Breast epithelium (tissue), 4 donors: ENCODE results near the gene RACGAP1. TPM values are rescaled to one million over a fixed set of nuclear protein-coding genes. Genes with fewer than 3 reads are reported as not detected.

ENCODE experiments used
- DNase-seq, 2 donors: peaks; one replicate each; pipeline ENCODE4 v3.0.0-alpha.2; 2019; ENCODE audit warnings: low spot score in 2 of 2
- H3K27ac ChIP-seq, 2 donors: fragments of 200-600 bp; sonication (generic) in 1 of 2; one replicate each; pipeline ENCODE4 v1.5.1; 2016 to 2019; ENCODE audit warnings: mild to moderate bottlenecking in 1 of 2
- H3K27me3 ChIP-seq, 2 donors: fragments of 200-600 bp; sonication (generic) in 1 of 2; one replicate each; pipeline versions ENCODE4 v1.5.1 to v1.6.0; 2017 to 2019; ENCODE audit warnings: control low read depth in 1 of 2, mild to moderate bottlenecking in 1 of 2
- H3K36me3 ChIP-seq: fragments of 200-600 bp; one replicate; pipeline ENCODE4 v1.5.1; 2019
- H3K4me1 ChIP-seq, 2 donors: fragments of 200-600 bp; sonication (generic); one replicate each; pipeline ENCODE4 v1.5.1; 2016 to 2019; ENCODE audit warnings: control low read depth in 1 of 2
- H3K4me3 ChIP-seq, 3 donors: fragments of 200-600 bp; sonication (generic); 1 replicate in 2 of 3; 2 replicates in 1 of 3; pipeline ENCODE4 v1.5.1; 2016 to 2019; ENCODE audit warnings: mild to moderate bottlenecking in 3 of 3, moderate library complexity in 2 of 3
- H3K9me3 ChIP-seq, 2 donors: fragments of 200-600 bp; sonication (generic) in 1 of 2; one replicate each; pipeline ENCODE4 v1.5.1; 2016 to 2019; ENCODE audit warnings: control low read depth in 1 of 2
- POLR2A ChIP-seq: fragments of 450-650 bp; IDR thresholded peaks from one replicate; pipeline ENCODE4 v1.6.1; 2016; ENCODE audit warnings: antibody characterized with exemption, mild to moderate bottlenecking, moderate library complexity
- POLR2AphosphoS5 ChIP-seq, 3 donors: sonication (generic); formaldehyde crosslinking; IDR thresholded peaks; one replicate each; pipeline ENCODE4 v1.6.1; 2017; ENCODE audit warnings: antibody characterized with exemption in 3 of 3
- intact Hi-C: fragments of 100-400 bp; cut with DNase I; formaldehyde crosslinking; loops from one replicate; pipeline ENCODE4 v1.15.1; 2023; ENCODE audit warnings: low total_unique reads
- total RNA-seq, 3 donors: library from RNA; depleted of rRNA; stranded (reverse); fragments of >200 nt; gene quantifications; one replicate each; pipeline ENCODE4 v1.1.0, GENCODE V29; 2016
- TF ChIP-seq, protein P1 (sequence below), 3 donors: fragments of 450-650 bp; IDR thresholded peaks; one replicate each; pipeline ENCODE4 v1.5.1; 2016 to 2017; ENCODE audit warnings: antibody characterized with exemption in 3 of 3, mild to moderate bottlenecking in 3 of 3, moderate library complexity in 3 of 3

RACGAP1 gene
- total RNA-seq, 3 donors from 2014 or later, result 7.5 to 33.9 (median 11.1) TPM

DNA sequence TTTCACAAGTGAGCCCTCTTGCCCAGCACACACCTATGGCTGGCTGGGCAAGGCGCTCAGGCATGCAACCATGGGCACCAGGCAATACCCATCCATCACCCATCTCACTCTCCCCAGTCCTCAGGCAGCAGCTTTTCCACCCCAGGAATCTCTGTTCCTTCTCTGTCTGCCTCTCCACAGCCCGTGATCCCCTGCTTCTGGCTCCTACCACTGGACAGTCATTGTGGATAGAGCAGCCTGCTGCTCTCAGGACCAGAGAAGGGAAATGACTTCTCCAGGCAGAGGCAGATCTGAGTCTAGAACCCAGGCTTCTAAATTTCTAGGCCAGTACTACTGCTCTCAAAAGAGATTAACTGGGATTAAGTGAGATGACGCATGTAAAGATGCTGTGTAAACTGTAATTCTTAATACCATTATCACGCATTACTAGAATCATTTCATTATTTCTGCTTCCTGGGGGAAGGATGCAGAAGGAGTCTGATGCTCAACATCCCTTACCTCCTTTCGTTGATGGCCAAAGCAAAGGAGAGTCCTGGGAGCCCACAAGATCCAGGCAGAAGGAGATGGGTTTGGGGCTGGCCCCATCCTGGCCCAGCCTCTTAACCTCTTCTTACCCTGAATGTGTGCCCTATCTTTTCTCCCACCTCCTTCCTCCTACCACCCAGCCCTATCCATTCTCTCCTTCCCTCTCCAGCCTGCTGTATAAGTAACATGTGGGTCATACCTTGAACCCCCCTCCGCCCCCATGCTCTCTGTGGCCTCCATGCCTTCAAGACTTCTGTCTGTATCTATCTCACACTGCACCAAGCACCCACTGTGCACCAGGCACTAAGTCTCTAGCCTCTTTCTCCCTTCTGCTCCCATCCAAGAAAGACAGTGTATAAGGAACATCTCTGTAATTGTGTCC, 68.4 kb downstream of the RACGAP1 start:
- Histone ChIP-seq H3K9me3 (no peaks in the 10 kb centered on the region), H3K4me1 (peaks cover 0 to 8% of the 10 kb centered on the region in 2 donors), H3K36me3 (no peaks in the 10 kb centered on the region), H3K27ac (no peak overlapping the region), H3K27me3 (peaks cover 4 to 20% of the 10 kb centered on the region in 2 donors), H3K4me3 (no peak overlapping the region)
- TF ChIP-seq, protein P1, sequence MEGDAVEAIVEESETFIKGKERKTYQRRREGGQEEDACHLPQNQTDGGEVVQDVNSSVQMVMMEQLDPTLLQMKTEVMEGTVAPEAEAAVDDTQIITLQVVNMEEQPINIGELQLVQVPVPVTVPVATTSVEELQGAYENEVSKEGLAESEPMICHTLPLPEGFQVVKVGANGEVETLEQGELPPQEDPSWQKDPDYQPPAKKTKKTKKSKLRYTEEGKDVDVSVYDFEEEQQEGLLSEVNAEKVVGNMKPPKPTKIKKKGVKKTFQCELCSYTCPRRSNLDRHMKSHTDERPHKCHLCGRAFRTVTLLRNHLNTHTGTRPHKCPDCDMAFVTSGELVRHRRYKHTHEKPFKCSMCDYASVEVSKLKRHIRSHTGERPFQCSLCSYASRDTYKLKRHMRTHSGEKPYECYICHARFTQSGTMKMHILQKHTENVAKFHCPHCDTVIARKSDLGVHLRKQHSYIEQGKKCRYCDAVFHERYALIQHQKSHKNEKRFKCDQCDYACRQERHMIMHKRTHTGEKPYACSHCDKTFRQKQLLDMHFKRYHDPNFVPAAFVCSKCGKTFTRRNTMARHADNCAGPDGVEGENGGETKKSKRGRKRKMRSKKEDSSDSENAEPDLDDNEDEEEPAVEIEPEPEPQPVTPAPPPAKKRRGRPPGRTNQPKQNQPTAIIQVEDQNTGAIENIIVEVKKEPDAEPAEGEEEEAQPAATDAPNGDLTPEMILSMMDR (IDR thresholded peaks at IDR 0.05), result no peak
- TF ChIP-seq POLR2A, result no peak
- TF ChIP-seq POLR2AphosphoS5 (IDR thresholded peaks at IDR 0.05), result no peak
- intact Hi-C loops, result no loop called here
- DNase-seq, result no peak

DNA sequence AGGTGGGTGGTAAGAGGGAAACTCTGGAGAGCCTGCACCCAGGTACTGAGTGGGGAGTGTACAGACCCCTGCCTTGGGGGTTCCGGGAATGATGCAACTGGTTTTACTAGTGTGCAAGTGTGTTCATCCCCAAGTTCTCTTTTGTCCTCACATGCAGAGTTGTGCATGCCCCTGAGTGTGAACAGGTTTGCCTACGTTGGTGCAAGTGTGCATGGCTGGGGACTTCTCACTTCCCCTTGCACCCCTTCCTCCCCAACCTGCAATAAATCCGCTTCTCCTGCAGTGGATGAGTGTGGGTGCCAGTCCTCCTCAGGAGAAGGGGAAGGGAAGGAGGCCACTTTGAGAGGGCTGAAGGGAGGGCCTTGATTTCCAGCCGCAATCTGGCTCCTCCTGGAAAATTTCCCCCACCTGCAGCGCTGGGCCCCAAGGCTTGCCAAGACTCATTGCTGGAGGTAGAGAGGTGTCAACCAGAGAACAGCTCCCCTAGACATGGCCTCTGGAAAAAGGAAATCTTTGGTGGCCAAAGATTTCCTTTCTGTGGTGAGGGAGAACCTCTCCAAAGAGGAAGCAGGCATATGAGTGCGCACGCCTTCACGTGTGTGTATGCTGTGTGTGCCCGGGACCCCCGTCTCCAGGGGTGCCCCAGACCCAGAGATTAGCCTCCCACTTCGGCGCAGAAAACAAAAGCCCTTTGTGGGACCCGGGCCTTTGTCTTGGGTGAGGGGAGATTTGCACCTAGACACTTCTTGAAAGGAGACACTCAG, 69.2 kb downstream of the RACGAP1 start:
- intact Hi-C loops, result no loop called here

DNA sequence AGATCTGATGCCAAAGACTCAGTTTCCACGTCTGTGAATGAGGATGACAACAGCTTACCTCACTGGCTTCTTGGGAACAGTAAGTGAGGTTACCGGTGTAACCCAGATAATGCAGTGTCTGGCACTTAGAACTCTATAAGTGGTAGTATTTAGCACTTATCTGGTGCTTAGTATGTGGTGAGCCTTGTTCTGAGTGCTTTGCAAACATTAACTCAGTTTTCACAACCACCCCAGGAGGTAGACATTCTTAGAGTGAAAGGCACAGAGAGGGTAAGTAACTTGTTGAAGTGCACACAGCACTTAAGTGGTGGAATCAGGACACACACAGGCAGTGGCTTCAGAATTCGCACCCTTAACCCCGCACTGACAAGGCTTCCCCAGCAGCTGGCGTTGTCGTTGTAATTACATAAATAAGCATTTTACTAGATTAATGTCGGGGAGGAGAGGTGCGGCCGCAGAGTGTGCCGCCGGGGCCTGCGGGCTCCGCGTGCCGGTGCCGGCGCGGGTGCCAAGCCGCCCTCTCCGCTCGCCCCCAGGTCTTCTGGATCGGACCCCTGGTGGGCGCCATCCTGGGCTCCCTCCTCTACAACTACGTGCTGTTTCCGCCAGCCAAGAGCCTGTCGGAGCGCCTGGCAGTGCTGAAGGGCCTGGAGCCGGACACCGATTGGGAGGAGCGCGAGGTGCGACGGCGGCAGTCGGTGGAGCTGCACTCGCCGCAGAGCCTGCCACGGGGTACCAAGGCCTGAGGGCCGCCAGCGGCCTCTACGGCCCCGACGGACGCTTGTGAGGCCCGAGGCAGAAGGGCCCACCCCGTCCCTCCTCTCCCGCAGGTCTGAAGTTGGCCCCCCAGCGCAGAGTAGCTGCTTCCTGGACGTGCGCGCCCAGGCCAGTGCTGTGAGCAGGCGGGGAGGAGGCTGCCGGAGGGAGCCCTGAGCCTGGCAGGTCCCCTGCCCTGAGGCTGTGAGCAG, 70.1 kb downstream of the RACGAP1 start:
- Histone ChIP-seq H3K27ac (no peak overlapping the region), H3K4me3 (peak overlapping the region in 1 of 3 donors; percentile 23), H3K36me3 (no peaks in the 10 kb centered on the region), H3K27me3 (peaks cover 4 to 20% of the 10 kb centered on the region in 2 donors), H3K9me3 (no peaks in the 10 kb centered on the region), H3K4me1 (peaks cover 0 to 4% of the 10 kb centered on the region in 2 donors)
- DNase-seq, result no peak
- intact Hi-C loops, result no loop called here
- TF ChIP-seq, protein P1 (IDR thresholded peaks at IDR 0.05), result no peak
- TF ChIP-seq POLR2AphosphoS5 (IDR thresholded peaks at IDR 0.05), result no peak
- no peak for TF ChIP-seq POLR2A

More for the DNA sequence above, 69.2 kb downstream of the RACGAP1 start:
- H3K4me1 ChIP-seq, result peaks cover 0 to 6% of the 10 kb centered on the region in 2 donors
- no peak overlapping the region for H3K4me3 ChIP-seq
- no peak for DNase-seq
- H3K9me3 ChIP-seq, result no peaks in the 10 kb centered on the region
- H3K27ac ChIP-seq, result no peak overlapping the region
- peaks cover 4 to 20% of the 10 kb centered on the region in 2 donors for H3K27me3 ChIP-seq
- TF ChIP-seq POLR2A, result no peak
- TF ChIP-seq POLR2AphosphoS5 (IDR thresholded peaks at IDR 0.05), result no peak
- TF ChIP-seq, protein P1 (IDR thresholded peaks at IDR 0.05), result no peak
- H3K36me3 ChIP-seq, result no peaks in the 10 kb centered on the region

DNA sequence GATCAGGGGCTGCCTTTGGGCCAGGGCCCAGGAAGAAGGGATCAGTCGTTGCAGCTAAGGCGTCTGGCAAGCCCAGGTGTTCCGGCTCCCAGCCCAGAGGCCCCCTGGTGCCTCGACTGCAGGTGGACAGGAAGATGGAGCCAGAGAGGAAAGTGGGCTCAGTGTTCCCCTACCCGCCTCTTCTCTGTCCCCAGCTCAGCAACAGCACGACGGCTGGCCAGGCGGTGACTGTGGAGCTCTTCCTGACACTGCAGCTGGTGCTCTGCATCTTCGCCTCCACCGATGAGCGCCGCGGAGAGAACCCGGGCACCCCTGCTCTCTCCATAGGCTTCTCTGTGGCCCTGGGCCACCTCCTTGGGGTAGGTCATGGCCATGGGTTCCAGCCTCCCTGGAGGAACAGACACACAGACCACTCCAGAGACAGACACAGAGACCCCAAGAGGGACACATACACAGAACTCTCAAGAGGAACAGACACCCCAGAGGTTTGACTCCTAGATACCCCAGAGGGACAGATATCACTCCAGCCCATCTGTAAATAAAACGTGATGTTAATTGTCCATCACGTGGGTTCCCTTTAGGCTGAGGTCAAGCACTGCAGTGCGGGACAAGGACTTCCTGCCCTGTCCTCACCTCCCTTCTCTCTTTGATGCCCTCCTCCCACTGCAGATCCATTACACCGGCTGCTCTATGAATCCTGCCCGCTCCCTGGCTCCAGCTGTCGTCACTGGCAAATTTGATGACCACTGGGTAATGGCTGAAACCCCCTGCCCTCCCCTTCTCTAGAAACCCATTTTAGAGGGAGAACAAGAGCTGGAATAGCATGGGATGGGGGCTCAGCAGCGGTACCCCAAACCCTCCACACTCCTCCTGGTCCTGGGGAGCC, 71.1 kb downstream of the RACGAP1 start:
- intact Hi-C loops, result loop anchor here (1.0 kb wide), 1 partner anchor 20 kb away; no protein-coding TSS in a partner anchor
- H3K4me3 ChIP-seq, result no peak overlapping the region
- no peak overlapping the region for H3K27ac ChIP-seq
- H3K27me3 ChIP-seq, result peaks cover 4 to 20% of the 10 kb centered on the region in 2 donors
- no peaks in the 10 kb centered on the region for H3K36me3 ChIP-seq
- no peaks in the 10 kb centered on the region for H3K9me3 ChIP-seq
- no peak for DNase-seq
- H3K4me1 ChIP-seq, result peaks cover 0 to 4% of the 10 kb centered on the region in 2 donors
- TF ChIP-seq POLR2AphosphoS5 (IDR thresholded peaks at IDR 0.05) (no peak), POLR2A (no peak)
- TF ChIP-seq, protein P1 (IDR thresholded peaks at IDR 0.05), result no peak
